ENCODE data around the gene MEAF6. TPM values are rescaled to one million over a fixed set of nuclear protein-coding genes. Genes with fewer than 3 reads are reported as not detected.
"Not testable (repeated sequence)": the region's sequence is repeated elsewhere in the genome, so short reads cannot be mapped to it uniquely, and the experiment has no call there.

The MEAF6 gene
- total RNA-seq, 3 donors from 2014 or later: 78.2 to 140 (median 87.2) TPM

DNA sequence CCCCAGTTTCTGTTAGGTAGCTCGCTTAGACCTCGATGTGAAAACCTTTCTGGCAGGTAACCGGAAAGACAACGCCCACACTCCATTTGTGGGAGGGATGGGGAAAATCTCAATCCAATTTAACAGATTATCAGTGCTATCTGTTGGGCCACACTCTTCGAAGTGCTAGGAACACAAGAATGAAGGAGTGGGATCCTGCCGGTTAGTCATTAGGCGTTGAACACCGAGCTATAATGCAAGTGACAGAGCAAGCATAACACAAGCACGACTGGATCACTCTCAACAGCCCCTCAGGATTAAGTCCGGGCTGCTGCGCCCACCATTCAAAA lies 39.0 kb upstream of the MEAF6 start:
- Histone ChIP-seq H3K36me3 (no peaks in the 10 kb centered on the region), H3K9me3 (no peaks in the 10 kb centered on the region), H3K4me3 (peak overlapping the region; percentile 76 to 100 (median 99)), H3K27ac (peak overlapping the region; percentile 95 to 97), H3K27me3 (no peaks in the 10 kb centered on the region), H3K4me1 (peaks cover 8 to 22% of the 10 kb centered on the region in 2 donors)
- intact Hi-C loops (cut with DNase I; ENCODE audit: low total_unique reads): no loop called here
- TF ChIP-seq POLR2AphosphoS5 (IDR thresholded peaks at IDR 0.05): no peak
- no peak for TF ChIP-seq POLR2A (IDR thresholded peaks at IDR 0.05)
- TF ChIP-seq CTCF (IDR thresholded peaks at IDR 0.05): no peak
- no peak for DNase-seq (ENCODE audit: low spot score in 2 of 2)

- Histone ChIP-seq H3K4me1 (peaks cover 4 to 15% of the 10 kb centered on the region in 2 donors), H3K27ac (no peak overlapping the region), H3K36me3 (no peaks in the 10 kb centered on the region), H3K27me3 (no peaks in the 10 kb centered on the region), H3K9me3 (no peaks in the 10 kb centered on the region), H3K4me3 (no peak overlapping the region)
- intact Hi-C loops (cut with DNase I; ENCODE audit: low total_unique reads): no loop called here
- TF ChIP-seq CTCF (IDR thresholded peaks at IDR 0.05): no peak
- no peak for TF ChIP-seq POLR2A (IDR thresholded peaks at IDR 0.05)
- TF ChIP-seq POLR2AphosphoS5 (IDR thresholded peaks at IDR 0.05): no peak
- no peak for DNase-seq (ENCODE audit: low spot score in 2 of 2)
These were observed 34.8 kb upstream of the MEAF6 start for GRCh38 chr1:37549341-37549740.

DNA sequence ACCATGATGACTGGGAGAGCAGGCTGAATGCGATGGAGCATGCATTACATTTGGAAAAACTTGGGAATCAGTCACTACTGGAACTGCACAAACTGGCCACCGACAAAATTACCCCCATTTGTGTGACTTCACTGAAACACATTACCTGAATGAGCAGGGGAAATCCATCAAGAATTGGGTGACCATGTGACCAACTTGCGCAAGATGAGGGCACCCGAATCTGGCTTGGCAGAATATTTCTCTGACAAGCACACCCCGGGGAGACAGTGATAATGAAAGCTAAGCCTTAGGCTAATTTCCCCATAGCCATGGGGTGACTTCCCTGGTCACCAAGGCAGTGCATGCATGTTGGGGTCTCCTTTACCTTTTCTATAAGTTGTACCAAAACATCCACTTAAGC lies 30.5 kb upstream of the MEAF6 start:
- H3K4me1 ChIP-seq: no peaks in the 10 kb centered on the region

DNA sequence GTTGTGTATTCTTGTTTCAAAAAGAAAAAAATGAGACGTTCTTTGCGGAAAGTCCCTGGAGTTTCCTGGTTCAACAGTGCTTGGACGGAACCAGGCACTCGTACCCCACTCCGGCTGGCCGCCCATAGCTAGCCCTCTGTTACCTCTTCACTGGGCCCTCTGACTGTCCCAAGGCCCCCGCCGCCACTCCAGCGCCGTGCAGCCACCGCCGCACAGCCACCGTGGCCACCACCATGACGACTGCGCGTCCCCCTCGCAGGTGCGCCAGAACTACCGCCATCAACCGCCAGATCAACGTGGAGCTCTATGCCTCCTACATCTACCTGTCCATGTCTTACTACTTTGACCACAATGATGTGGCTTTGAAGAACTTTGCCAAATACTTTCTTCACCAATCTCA lies 30.0 kb upstream of the MEAF6 start:
- Histone ChIP-seq H3K9me3 (no peaks in the 10 kb centered on the region), H3K27me3 (no peaks in the 10 kb centered on the region), H3K4me1 (no peaks in the 10 kb centered on the region), H3K4me3 (no peak overlapping the region), H3K27ac (no peak overlapping the region), H3K36me3 (no peaks in the 10 kb centered on the region)
- intact Hi-C loops (cut with DNase I; ENCODE audit: low total_unique reads): no loop called here
- TF ChIP-seq POLR2A (IDR thresholded peaks at IDR 0.05) (no peak), CTCF (IDR thresholded peaks at IDR 0.05) (no peak), POLR2AphosphoS5 (IDR thresholded peaks at IDR 0.05) (no peak)
- DNase-seq (ENCODE audit: low spot score in 2 of 2): no peak

More for the DNA sequence above, 30.5 kb upstream of the MEAF6 start:
- Histone ChIP-seq H3K27me3 (no peaks in the 10 kb centered on the region), H3K9me3 (no peaks in the 10 kb centered on the region), H3K36me3 (no peaks in the 10 kb centered on the region), H3K27ac (no peak overlapping the region), H3K4me3 (no peak overlapping the region)
- DNase-seq (ENCODE audit: low spot score in 2 of 2): no peak
- TF ChIP-seq POLR2A (IDR thresholded peaks at IDR 0.05): no peak
- no peak for TF ChIP-seq CTCF (IDR thresholded peaks at IDR 0.05)
- TF ChIP-seq POLR2AphosphoS5 (IDR thresholded peaks at IDR 0.05): no peak
- intact Hi-C loops (cut with DNase I; ENCODE audit: low total_unique reads): no loop called here

DNA sequence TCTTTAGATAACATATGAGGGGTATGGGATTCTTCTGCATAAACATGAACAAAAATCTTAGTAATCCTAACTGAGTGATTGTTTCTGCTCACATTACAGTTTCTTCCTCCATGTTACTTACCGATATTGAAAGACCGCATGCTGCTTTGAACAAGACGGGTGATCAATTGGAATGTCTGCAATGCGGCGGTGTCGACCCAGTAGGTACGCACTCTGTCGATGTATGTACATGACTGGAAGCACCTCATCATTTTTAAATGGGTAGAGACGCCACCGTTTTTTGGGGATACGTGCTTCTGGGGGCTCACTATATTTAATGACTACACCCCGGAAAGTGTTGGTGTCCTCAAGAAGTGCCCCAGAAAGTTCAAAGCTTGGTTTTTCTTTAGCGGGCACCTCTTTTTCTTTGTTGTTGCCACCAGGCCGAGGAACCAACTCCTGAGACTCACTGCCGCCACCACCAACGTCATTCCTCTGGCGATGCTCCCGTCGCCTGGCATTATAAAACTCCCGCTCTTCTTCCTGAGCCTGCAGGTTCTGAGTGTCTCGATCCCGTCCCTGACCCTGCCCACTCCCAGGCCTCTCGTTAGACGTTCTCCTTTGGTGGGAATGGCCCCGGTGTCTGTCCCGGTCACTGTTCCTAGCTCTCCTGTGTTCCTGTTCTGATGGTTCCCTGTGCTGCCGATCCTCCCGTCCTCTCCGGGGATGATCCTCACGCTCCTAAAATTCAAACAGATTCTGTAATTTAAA lies 25.6 kb upstream of the MEAF6 start:
- Histone ChIP-seq H3K4me3 (no peak overlapping the region), H3K4me1 (no peaks in the 10 kb centered on the region), H3K27me3 (no peaks in the 10 kb centered on the region), H3K9me3 (no peaks in the 10 kb centered on the region), H3K36me3 (no peaks in the 10 kb centered on the region), H3K27ac (no peak overlapping the region)
- DNase-seq (ENCODE audit: low spot score in 2 of 2): no peak
- no peak for TF ChIP-seq CTCF (IDR thresholded peaks at IDR 0.05)
- no peak for TF ChIP-seq POLR2A (IDR thresholded peaks at IDR 0.05)
- TF ChIP-seq POLR2AphosphoS5 (IDR thresholded peaks at IDR 0.05): no peak
- intact Hi-C loops (cut with DNase I; ENCODE audit: low total_unique reads): no loop called here

- H3K9me3 ChIP-seq; H3K36me3 ChIP-seq; H3K4me3 ChIP-seq; intact Hi-C loops (cut with DNase I; ENCODE audit: low total_unique reads); H3K27ac ChIP-seq; H3K4me1 ChIP-seq; H3K27me3 ChIP-seq; DNase-seq (ENCODE audit: low spot score in 2 of 2): not testable (repeated sequence)
These were observed 24.6 kb upstream of the MEAF6 start for GRCh38 chr1:37539154-37539553.

Data from breast epithelium (tissue), 4 donors.